GM23338 (cell line): ENCODE data around the gene STON2.

ENCODE experiments used
- ETS1 ChIP-seq: IDR thresholded peaks from 2 replicates; pipeline ENCODE4 v1.6.1; 2016; ENCODE audit warnings: antibody characterized with exemption
- EZH2 ChIP-seq: fragments of 200-600 bp; sonication (generic); IDR thresholded peaks from one replicate; pipeline ENCODE4 v1.8.0; 2017; ENCODE audit warnings: antibody characterized with exemption, mild to moderate bottlenecking, low read depth; ENCODE audit not compliant: unreplicated experiment
- EZH2phosphoT487 ChIP-seq: fragments of 200-600 bp; sonication (generic); IDR thresholded peaks from one replicate; pipeline ENCODE4 v1.8.1; 2018; ENCODE audit warnings: antibody characterized with exemption; ENCODE audit not compliant: unreplicated experiment
- JUNB ChIP-seq: IDR thresholded peaks from one replicate; pipeline ENCODE4 v1.6.1; 2016; ENCODE audit warnings: antibody characterized with exemption; ENCODE audit not compliant: unreplicated experiment
- NANOG ChIP-seq: IDR thresholded peaks from 2 replicates; pipeline ENCODE4 v1.6.1; 2016; ENCODE audit warnings: antibody characterized with exemption, borderline replicate concordance
- POLR2AphosphoS5 ChIP-seq: IDR thresholded peaks from 2 replicates; pipeline ENCODE4 v1.6.1; 2016; ENCODE audit warnings: antibody characterized with exemption, low read depth
- REST ChIP-seq: IDR thresholded peaks from one replicate; pipeline ENCODE4 v1.6.1; 2018; ENCODE audit warnings: antibody characterized with exemption; ENCODE audit not compliant: unreplicated experiment
- ZNF114 ChIP-seq: fragments of 250-450 bp; sonication (Bioruptor Pico); IDR thresholded peaks from 2 replicates; pipeline ENCODE4 v1.5.0; 2020; ENCODE audit warnings: mild to moderate bottlenecking, moderate library complexity
- ZNF462 ChIP-seq: fragments of 250-450 bp; sonication (Bioruptor Pico); IDR thresholded peaks from 2 replicates; pipeline ENCODE4 v1.5.0; 2020; ENCODE audit warnings: mild to moderate bottlenecking, moderate library complexity
- TF ChIP-seq, protein P1 (sequence below), 2 experiments: fragments of 200-600 bp in 1 of 2; sonication (generic) in 1 of 2; conservative IDR thresholded peaks; 2 replicates each; pipeline versions ENCODE4 v1.5.1 to v1.6.1; 2016 to 2017; ENCODE audit warnings: antibody characterized with exemption in 2 of 2, low read depth in 2 of 2, mild to moderate bottlenecking in 2 of 2, moderate library complexity in 1 of 2

GRCh38 chr14:81285245-81285644 lies 114.9 kb downstream of the STON2 start:
- TF ChIP-seq REST (no peak), ETS1 (no peak), POLR2AphosphoS5 (no peak), EZH2phosphoT487 (no peak), EZH2 (no peak), ZNF114 (CRISPR knock-in tag) (no peak), JUNB (no peak), NANOG (no peak), ZNF462 (CRISPR knock-in tag) (no peak)
- TF ChIP-seq, protein P1, sequence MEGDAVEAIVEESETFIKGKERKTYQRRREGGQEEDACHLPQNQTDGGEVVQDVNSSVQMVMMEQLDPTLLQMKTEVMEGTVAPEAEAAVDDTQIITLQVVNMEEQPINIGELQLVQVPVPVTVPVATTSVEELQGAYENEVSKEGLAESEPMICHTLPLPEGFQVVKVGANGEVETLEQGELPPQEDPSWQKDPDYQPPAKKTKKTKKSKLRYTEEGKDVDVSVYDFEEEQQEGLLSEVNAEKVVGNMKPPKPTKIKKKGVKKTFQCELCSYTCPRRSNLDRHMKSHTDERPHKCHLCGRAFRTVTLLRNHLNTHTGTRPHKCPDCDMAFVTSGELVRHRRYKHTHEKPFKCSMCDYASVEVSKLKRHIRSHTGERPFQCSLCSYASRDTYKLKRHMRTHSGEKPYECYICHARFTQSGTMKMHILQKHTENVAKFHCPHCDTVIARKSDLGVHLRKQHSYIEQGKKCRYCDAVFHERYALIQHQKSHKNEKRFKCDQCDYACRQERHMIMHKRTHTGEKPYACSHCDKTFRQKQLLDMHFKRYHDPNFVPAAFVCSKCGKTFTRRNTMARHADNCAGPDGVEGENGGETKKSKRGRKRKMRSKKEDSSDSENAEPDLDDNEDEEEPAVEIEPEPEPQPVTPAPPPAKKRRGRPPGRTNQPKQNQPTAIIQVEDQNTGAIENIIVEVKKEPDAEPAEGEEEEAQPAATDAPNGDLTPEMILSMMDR (conservative IDR thresholded peaks at IDR 0.05; ENCODE audit: low read depth in 2 of 2) = no peak
